Stimulated activated naive CD4-positive, alpha-beta T cell treated with Interleukin-2 at 50 U/mL for 16 hours (primary cell): ENCODE results near the gene MED28.
"Not testable (repeated sequence)": the region's sequence is repeated elsewhere in the genome, so short reads cannot be mapped to it uniquely, and the experiment has no call there.

Experiments used
- DNase-seq: peaks from one replicate; lab custom pipeline; 2025; lab: John Stamatoyannopoulos, UW

The MED28 gene

GRCh38 chr4:17618926-17619325 lies 4.5 kb downstream of the MED28 start:
- DNase-seq, result no peak

GRCh38 chr4:17619416-17620105 lies 5.1 kb downstream of the MED28 start:
- DNase-seq, result no peak

GRCh38 chr4:17623451-17624001 lies 9.1 kb downstream of the MED28 start:
- DNase-seq, result no peak

GRCh38 chr4:17624821-17625220 lies 10.4 kb downstream of the MED28 start:
- DNase-seq, result no peak

- DNase-seq, result no peak
Observed at GRCh38 chr4:17630228-17630627, 15.8 kb downstream of the MED28 start.

GRCh38 chr4:17633600-17633999 lies 19.2 kb downstream of the MED28 start:
- DNase-seq, result no peak

- DNase-seq, result no peak
Observed at GRCh38 chr4:17635056-17635455, 20.6 kb downstream of the MED28 start.

GRCh38 chr4:17636341-17636695 lies 21.9 kb downstream of the MED28 start:
- DNase-seq, result no peak

GRCh38 chr4:17636696-17637622 lies 22.5 kb downstream of the MED28 start:
- peak; percentile 54 for DNase-seq

GRCh38 chr4:17639136-17639535 lies 24.7 kb downstream of the MED28 start:
- no peak for DNase-seq

GRCh38 chr4:17642398-17642783 lies 27.9 kb downstream of the MED28 start:
- DNase-seq, result no peak

GRCh38 chr4:17646693-17647092 lies 32.3 kb downstream of the MED28 start:
- no peak for DNase-seq

- DNase-seq, result no peak
Observed at GRCh38 chr4:17647176-17647806, 32.9 kb downstream of the MED28 start.

- DNase-seq, result no peak
Observed at GRCh38 chr4:17647927-17648326, 33.5 kb downstream of the MED28 start.

GRCh38 chr4:17650406-17650805 lies 36.0 kb downstream of the MED28 start:
- no peak for DNase-seq

GRCh38 chr4:17654701-17655100 lies 40.3 kb downstream of the MED28 start:
- DNase-seq, result no peak

- DNase-seq, result no peak
Observed at GRCh38 chr4:17657090-17657489, 42.6 kb downstream of the MED28 start.

GRCh38 chr4:17657849-17658248 lies 43.4 kb downstream of the MED28 start:
- no peak for DNase-seq

- DNase-seq, result not testable (repeated sequence)
Observed at GRCh38 chr4:17659196-17659595, 44.8 kb downstream of the MED28 start.

- no peak for DNase-seq
Observed at GRCh38 chr4:17662694-17663093, 48.3 kb downstream of the MED28 start.

- no peak for DNase-seq
Observed at GRCh38 chr4:17664755-17665154, 50.3 kb downstream of the MED28 start.

GRCh38 chr4:17665346-17665745 lies 50.9 kb downstream of the MED28 start:
- no peak for DNase-seq

GRCh38 chr4:17665852-17666251 lies 51.4 kb downstream of the MED28 start:
- DNase-seq, result no peak
